Type B pancreatic cell (in vitro differentiated cells): ENCODE data around the gene ADPRM. TPM values are rescaled to one million over a fixed set of nuclear protein-coding genes. Genes with fewer than 3 reads are reported as not detected.

Experiments
- DNase-seq: peaks from one replicate; pipeline ENCODE4 v3.0.0; 2021; ENCODE audit warnings: mixed read lengths; ENCODE audit not compliant: unreplicated experiment; ENCODE audit errors: extremely low spot score
- H3K27ac Mint-ChIP-seq: 2 replicates; pipeline ENCODE4 v1.8.0; 2021; ENCODE audit warnings: mild to moderate bottlenecking, mixed read lengths
- H3K27me3 Mint-ChIP-seq: 2 replicates; pipeline ENCODE4 v1.8.0; 2021; ENCODE audit warnings: mixed read lengths
- H3K36me3 Mint-ChIP-seq: 2 replicates; pipeline ENCODE4 v1.8.0; 2021; ENCODE audit warnings: mixed read lengths
- H3K4me1 Mint-ChIP-seq: one replicate; pipeline ENCODE4 v1.8.0; 2021; ENCODE audit warnings: mixed read lengths; ENCODE audit not compliant: unreplicated experiment
- H3K4me3 Mint-ChIP-seq: 2 replicates; pipeline ENCODE4 v1.8.0; 2021; ENCODE audit warnings: mild to moderate bottlenecking, mixed read lengths
- H3K9me3 Mint-ChIP-seq: 2 replicates; pipeline ENCODE4 v1.8.0; 2021; ENCODE audit warnings: mixed read lengths
- CTCF ChIP-seq: fragments of 200-600 bp; sonication (generic); conservative IDR thresholded peaks from 2 replicates; pipeline ENCODE4 v1.5.0; 2021; ENCODE audit warnings: antibody characterized with exemption, mild to moderate bottlenecking
- total RNA-seq: library from RNA; stranded (reverse); gene quantifications from 2 replicates; pipeline ENCODE4 v1.2.1, GENCODE V29; 2021; ENCODE audit warnings: low replicate concordance

The ADPRM gene
- total RNA-seq, 1 donor from 2014 or later, result 9.7 TPM

DNA sequence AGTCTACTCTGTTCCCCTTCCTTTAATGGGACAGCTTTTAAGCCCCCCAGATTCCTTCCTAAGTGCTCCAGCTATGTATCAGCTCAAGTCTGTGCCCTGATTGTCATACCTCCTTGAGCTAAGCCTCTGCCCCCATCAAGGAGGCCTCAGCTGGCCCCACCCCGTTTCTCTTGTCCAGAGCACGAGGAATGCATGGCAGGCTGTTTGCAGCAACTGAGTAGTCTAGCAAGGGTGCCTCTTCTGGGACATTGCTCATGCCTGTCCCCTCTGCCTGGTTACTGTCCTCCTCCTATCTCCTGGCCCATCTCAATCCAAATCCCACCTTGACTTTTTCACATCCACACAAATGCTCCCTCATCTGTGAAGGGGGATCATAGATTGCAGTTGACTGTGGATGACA is 60.3 kb downstream of the ADPRM start:
- peak overlapping the region; percentile 48 for H3K27ac Mint-ChIP-seq
- no peak for TF ChIP-seq CTCF
- DNase-seq, result no peak
- no peaks in the 10 kb centered on the region for H3K9me3 Mint-ChIP-seq
- peaks cover 28% of the 10 kb centered on the region for H3K4me1 Mint-ChIP-seq
- peaks cover 21% of the 10 kb centered on the region for H3K27me3 Mint-ChIP-seq
- no peaks in the 10 kb centered on the region for H3K36me3 Mint-ChIP-seq
- H3K4me3 Mint-ChIP-seq, result peak overlapping the region; percentile 56

- Mint-ChIP-seq H3K4me3 (peak overlapping the region; percentile 56), H3K4me1 (peaks cover 28% of the 10 kb centered on the region), H3K36me3 (no peaks in the 10 kb centered on the region), H3K27me3 (peaks cover 21% of the 10 kb centered on the region), H3K9me3 (no peaks in the 10 kb centered on the region), H3K27ac (peak overlapping the region; percentile 48)
- no peak for DNase-seq
- TF ChIP-seq CTCF, result no peak
Observed at GRCh38 chr17:10758062-10758461, 60.7 kb downstream of the ADPRM start.

Other genes with a start within 250 kb of the ADPRM start
- gene MYH4, start 228.0 kb upstream of the ADPRM start, total RNA-seq, result 0.12 TPM in 2 replicates
- gene MYH1, start 179.1 kb upstream of the ADPRM start, total RNA-seq, result not detected in 2 replicates
- gene MYH2, start 147.9 kb upstream of the ADPRM start, total RNA-seq, result not detected in 2 replicates
- 2.4 and 11.2 TPM in 2 replicates for gene MYH3, start 40.3 kb upstream of the ADPRM start, total RNA-seq
- gene SCO1, start 61 bp upstream of the ADPRM start, total RNA-seq, result 34.4 and 35.1 TPM in 2 replicates
- 3.8 and 7.6 TPM in 2 replicates for gene TMEM220, start 32.4 kb downstream of the ADPRM start, total RNA-seq
- gene TMEM238L, start 106.5 kb downstream of the ADPRM start, total RNA-seq, result not detected in 2 replicates
- gene PIRT, start 140.5 kb downstream of the ADPRM start, total RNA-seq, result 0.34 and 0.38 TPM in 2 replicates